Endothelial cell of umbilical vein (primary cell): ENCODE measurements around the gene BABAM2.

ENCODE experiments used
- EZH2 ChIP-seq: IDR thresholded peaks from 2 replicates; pipeline ENCODE4 v1.6.1; 2012; ENCODE audit warnings: borderline replicate concordance, low read depth, mild to moderate bottlenecking, moderate library complexity, low read length, inconsistent platforms; ENCODE audit not compliant: severe bottlenecking
- MYC ChIP-seq: IDR thresholded peaks from one replicate; pipeline ENCODE4 v1.6.1; 2011; ENCODE audit warnings: mild to moderate bottlenecking, low read depth, low read length
- POLR2A ChIP-seq: IDR thresholded peaks from 2 replicates; pipeline ENCODE4 v1.6.1; 2012; ENCODE audit warnings: low read depth, mild to moderate bottlenecking, control low read depth, low read length

DNA sequence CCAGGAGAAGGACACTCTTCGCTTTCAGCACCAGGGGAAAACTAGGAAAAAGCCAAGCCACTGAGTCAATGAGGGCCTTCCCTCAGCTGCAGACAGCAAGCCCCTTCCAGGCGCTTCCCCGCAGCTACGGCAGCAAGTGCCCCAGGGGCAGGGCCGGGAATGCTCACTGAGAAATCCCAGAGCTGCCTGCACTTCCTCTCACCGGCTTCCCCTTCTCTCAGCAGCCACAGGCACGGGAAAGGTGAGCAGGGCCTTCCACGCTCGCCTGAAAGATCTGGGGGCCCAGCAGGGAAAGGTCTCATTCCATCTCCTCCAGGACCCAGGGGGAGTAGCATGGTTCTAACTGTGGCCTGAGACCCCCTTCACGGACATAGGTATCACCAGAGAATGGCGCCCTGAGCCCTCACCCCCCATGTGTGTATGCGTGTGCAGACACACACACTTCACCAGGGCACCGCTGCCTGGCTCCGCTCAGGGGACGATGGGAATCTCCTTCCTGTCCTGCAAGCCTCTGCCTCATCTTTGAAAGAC is 472.5 kb downstream of the BABAM2 start:
- TF ChIP-seq POLR2A, result no peak
- TF ChIP-seq EZH2, result no peak
- TF ChIP-seq MYC, result no peak
